HUES6 (cell line): ENCODE measurements around the gene FRAT2.

Source experiments
- H3K27ac ChIP-seq: 2 replicates; pipeline ENCODE4 v1.7.0; 2013; ENCODE audit warnings: low read depth, mild to moderate bottlenecking, low read length, inconsistent platforms
- H3K27me3 ChIP-seq: 2 replicates; pipeline ENCODE4 v1.6.1; 2013; ENCODE audit warnings: low read length; ENCODE audit not compliant: control insufficient read depth, insufficient read depth
- H3K36me3 ChIP-seq: 2 replicates; pipeline ENCODE4 v1.6.1; 2013; ENCODE audit warnings: low read length; ENCODE audit not compliant: control insufficient read depth, insufficient read depth
- H3K4me1 ChIP-seq: 2 replicates; pipeline ENCODE4 v1.6.1; 2013; ENCODE audit warnings: low read length; ENCODE audit not compliant: control insufficient read depth, insufficient read depth
- H3K4me3 ChIP-seq: 2 replicates; pipeline ENCODE4 v1.5.1; 2013; ENCODE audit warnings: low read depth, low read length
- H3K9ac ChIP-seq: one replicate; pipeline ENCODE4 v1.6.1; 2013; ENCODE audit warnings: mild to moderate bottlenecking, low read length
- H3K9me3 ChIP-seq: 2 replicates; pipeline ENCODE4 v1.6.1; 2013; ENCODE audit warnings: low read depth, low read length; ENCODE audit not compliant: control insufficient read depth, insufficient read depth

FRAT2 gene, protein sequence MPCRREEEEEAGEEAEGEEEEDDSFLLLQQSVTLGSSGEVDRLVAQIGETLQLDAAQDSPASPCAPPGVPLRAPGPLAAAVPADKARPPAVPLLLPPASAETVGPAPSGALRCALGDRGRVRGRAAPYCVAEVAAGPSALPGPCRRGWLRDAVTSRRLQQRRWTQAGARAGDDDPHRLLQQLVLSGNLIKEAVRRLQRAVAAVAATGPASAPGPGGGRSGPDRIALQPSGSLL

GRCh38 chr10:97334370-97335175, at the start of gene FRAT2:
Gene FRAT2, minus strand, starts transcription at chr10:97334729. Its CDS starts 157 bp downstream, at chr10:97334572.
- Histone ChIP-seq H3K27ac (peak within 1 kb of the TSS; percentile 100), H3K9me3 (no peaks in the 10 kb centered on the region), H3K4me3 (peak within 1 kb of the TSS; percentile 74), H3K36me3 (peaks cover 16% of the 10 kb centered on the region), H3K4me1 (peaks cover 43% of the 10 kb centered on the region), H3K27me3 (no peaks in the 10 kb centered on the region), H3K9ac (peak within 1 kb of the TSS; percentile 100)

DNA sequence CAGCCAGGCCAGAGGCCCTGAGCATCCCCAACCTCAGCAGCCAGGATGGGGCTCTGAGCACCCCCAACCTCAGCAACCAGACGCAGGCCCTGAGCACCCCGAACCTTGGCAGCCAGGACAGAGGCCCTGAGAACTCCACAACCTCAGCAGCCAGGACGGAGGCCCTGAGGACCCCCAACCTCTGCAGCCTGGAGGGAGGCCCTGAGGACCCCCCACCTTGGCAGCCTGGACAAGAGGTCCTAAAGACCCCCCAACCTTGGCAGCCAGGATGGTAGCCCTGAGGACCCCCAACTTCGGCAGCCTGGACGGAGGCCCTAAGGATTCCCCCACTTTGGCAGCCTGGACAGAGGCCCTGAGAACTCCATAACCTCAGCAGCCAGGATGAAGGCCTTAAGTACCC, 49.6 kb upstream of the FRAT2 start:
- Histone ChIP-seq H3K4me3 (no peak overlapping the region), H3K9me3 (no peaks in the 10 kb centered on the region), H3K36me3 (peaks cover 83% of the 10 kb centered on the region), H3K27ac (no peak overlapping the region), H3K27me3 (no peaks in the 10 kb centered on the region), H3K9ac (no peak overlapping the region), H3K4me1 (no peaks in the 10 kb centered on the region; the same call in 1 of the 2 replicates)

DNA sequence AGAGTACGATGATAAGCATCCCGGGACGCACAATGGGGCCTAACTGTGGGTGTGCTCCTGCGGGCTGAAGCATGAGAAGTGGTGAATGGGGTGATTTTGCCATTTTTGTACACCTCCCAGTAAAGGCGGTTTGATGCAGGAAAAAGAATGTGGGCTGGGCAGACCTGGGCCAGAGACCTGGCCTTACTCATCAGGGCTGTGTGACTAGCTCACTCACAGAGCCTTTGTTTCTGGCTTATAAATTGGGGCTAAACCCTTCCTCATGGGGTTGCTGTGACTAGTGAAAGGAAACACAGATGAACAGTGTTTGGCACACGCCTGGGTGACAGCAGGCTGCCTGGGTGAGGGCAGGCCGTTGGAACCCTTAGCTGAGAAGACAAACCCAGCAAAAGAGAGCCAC, 48.6 kb upstream of the FRAT2 start:
- Histone ChIP-seq H3K4me1 (no peaks in the 10 kb centered on the region; the same call in 1 of the 2 replicates), H3K27me3 (no peaks in the 10 kb centered on the region), H3K9ac (no peak overlapping the region), H3K36me3 (peaks cover 81% of the 10 kb centered on the region), H3K27ac (no peak overlapping the region), H3K9me3 (no peaks in the 10 kb centered on the region), H3K4me3 (no peak overlapping the region)

GRCh38 chr10:97381626-97382025, 47.1 kb upstream of the FRAT2 start:
- no peaks in the 10 kb centered on the region; the same call in 1 of the 2 replicates for H3K4me1 ChIP-seq
- peaks cover 83% of the 10 kb centered on the region for H3K36me3 ChIP-seq
- H3K27me3 ChIP-seq, result no peaks in the 10 kb centered on the region

GRCh38 chr10:97380516-97380915, 46.0 kb upstream of the FRAT2 start:
- no peak overlapping the region for H3K9ac ChIP-seq
- no peaks in the 10 kb centered on the region for H3K27me3 ChIP-seq
- peaks cover 79% of the 10 kb centered on the region for H3K36me3 ChIP-seq
- no peaks in the 10 kb centered on the region for H3K9me3 ChIP-seq
- no peak overlapping the region; the same call in 1 of the 2 replicates for H3K27ac ChIP-seq
- no peaks in the 10 kb centered on the region; the same call in 1 of the 2 replicates for H3K4me1 ChIP-seq
- no peak overlapping the region for H3K4me3 ChIP-seq

More at GRCh38 chr10:97381626-97382025, 47.1 kb upstream of the FRAT2 start:
- H3K4me3 ChIP-seq, result no peak overlapping the region
- H3K9ac ChIP-seq, result no peak overlapping the region
- H3K9me3 ChIP-seq, result no peaks in the 10 kb centered on the region
- no peak overlapping the region for H3K27ac ChIP-seq

- Histone ChIP-seq H3K4me3 (no peak overlapping the region), H3K27ac (no peak overlapping the region), H3K36me3 (peaks cover 76% of the 10 kb centered on the region), H3K9me3 (no peaks in the 10 kb centered on the region), H3K27me3 (no peaks in the 10 kb centered on the region), H3K4me1 (no peaks in the 10 kb centered on the region; the same call in 1 of the 2 replicates), H3K9ac (no peak overlapping the region)
These were observed 44.7 kb upstream of the FRAT2 start for GRCh38 chr10:97378933-97379921.

DNA sequence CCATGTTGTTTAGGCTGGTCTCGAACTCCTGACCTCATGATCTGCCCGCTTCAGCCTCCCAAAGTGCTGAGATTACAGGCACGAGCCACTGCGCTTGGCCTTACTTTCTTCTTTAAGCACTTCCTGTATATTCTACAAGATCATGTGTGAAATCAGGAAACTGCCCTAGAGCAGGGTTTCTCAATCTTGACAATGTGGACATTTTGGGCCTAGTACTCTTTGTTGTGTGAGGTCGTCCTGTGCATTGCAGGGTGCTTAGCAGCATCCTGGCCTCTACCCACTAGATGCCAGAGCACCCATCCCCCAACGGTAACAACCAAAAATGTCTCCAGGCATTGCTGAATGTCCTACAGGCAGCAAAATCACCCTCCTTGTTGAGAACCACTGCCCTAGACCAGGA, 41.9 kb upstream of the FRAT2 start:
- H3K9me3 ChIP-seq, result no peaks in the 10 kb centered on the region
- no peak overlapping the region for H3K4me3 ChIP-seq
- peaks cover 84% of the 10 kb centered on the region for H3K36me3 ChIP-seq
- no peaks in the 10 kb centered on the region; the same call in 1 of the 2 replicates for H3K4me1 ChIP-seq
- H3K27ac ChIP-seq, result no peak overlapping the region
- no peaks in the 10 kb centered on the region for H3K27me3 ChIP-seq
- no peak overlapping the region for H3K9ac ChIP-seq

DNA sequence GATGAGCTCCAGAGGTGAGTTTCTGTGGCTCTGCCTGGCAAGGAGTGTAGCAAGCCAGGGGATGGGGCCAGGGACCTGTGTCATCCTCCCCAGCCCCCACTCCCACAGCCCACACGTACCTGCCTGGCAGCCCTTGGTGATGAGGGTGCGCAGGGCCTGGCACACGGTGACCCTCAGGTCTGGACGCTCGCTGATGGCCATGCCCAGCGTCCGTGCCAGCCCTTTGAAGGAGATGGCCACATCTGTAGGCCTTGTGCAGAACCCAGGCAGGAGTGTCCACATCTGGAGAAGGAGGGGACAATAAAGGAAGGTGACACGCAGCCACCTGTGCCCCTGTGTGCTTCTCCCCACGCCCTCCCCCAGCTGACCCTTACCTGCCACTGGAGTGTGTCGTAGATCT, 38.9 kb upstream of the FRAT2 start:
- no peak overlapping the region for H3K27ac ChIP-seq
- peaks cover 87% of the 10 kb centered on the region for H3K36me3 ChIP-seq

DNA sequence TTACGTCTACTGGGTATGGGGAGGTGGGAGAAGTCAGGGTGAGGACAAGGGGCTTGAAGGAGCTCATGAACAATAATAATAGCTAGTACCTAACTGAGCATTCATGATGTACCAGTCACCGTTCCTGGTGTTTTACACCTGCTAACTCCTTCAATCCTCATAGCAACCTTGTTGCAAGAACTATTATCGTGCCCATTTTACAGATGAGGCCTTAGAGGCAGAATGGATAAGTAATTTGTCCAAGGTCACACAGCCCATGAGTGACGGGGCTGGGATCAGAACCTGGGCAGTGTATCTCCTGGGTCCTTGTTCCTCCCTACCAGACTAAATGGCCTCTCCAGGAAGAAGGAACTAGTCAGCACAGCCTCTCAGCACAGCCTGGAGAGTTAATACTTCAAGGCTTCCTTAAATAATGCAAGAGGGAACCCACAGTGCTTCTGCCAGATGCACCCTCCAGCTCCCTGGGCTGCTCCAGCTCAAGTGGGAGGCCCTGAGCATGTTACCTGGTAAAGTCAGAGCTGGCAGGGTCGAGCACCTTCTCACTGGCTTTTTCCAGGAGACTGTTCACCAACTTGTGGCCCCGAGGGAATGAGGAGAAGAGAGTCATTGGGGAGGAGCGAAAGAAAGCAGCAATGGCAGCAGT, 37.8 kb upstream of the FRAT2 start:
- Histone ChIP-seq H3K9ac (no peak overlapping the region), H3K36me3 (peaks cover 82% of the 10 kb centered on the region), H3K4me3 (no peak overlapping the region), H3K27me3 (no peaks in the 10 kb centered on the region), H3K9me3 (no peaks in the 10 kb centered on the region), H3K4me1 (no peaks in the 10 kb centered on the region), H3K27ac (no peak overlapping the region)

More for the DNA sequence above, 38.9 kb upstream of the FRAT2 start:
- Histone ChIP-seq H3K9me3 (no peaks in the 10 kb centered on the region), H3K9ac (no peak overlapping the region), H3K4me3 (no peak overlapping the region), H3K27me3 (no peaks in the 10 kb centered on the region), H3K4me1 (no peaks in the 10 kb centered on the region)

GRCh38 chr10:97371696-97372095, 37.2 kb upstream of the FRAT2 start:
- H3K36me3 ChIP-seq, result peaks cover 82% of the 10 kb centered on the region
- H3K9ac ChIP-seq, result no peak overlapping the region
- no peaks in the 10 kb centered on the region for H3K4me1 ChIP-seq
- no peak overlapping the region for H3K27ac ChIP-seq
- no peak overlapping the region for H3K4me3 ChIP-seq
- no peaks in the 10 kb centered on the region for H3K27me3 ChIP-seq
- H3K9me3 ChIP-seq, result no peaks in the 10 kb centered on the region
